Liver (tissue), 9 donors: ENCODE results near the gene ARHGAP21. TPM values are rescaled to one million over a fixed set of nuclear protein-coding genes. Genes with fewer than 3 reads are reported as not detected.

Experiments used
- DNase-seq: peaks from one replicate; pipeline ENCODE4 v3.0.0-alpha.2; 2017; ENCODE audit warnings: low spot score
- H3K27ac ChIP-seq, 2 donors: one replicate each; pipeline ENCODE4 v1.7.0; 2013; ENCODE audit warnings: inconsistent platforms in 2 of 2, low read length in 2 of 2, control low read depth in 1 of 2, low read depth in 1 of 2, mild to moderate bottlenecking in 1 of 2
- H3K27me3 ChIP-seq, 4 donors: one replicate each; pipeline versions ENCODE4 v1.6.1 to v1.7.0; 2013; ENCODE audit warnings: low read length in 3 of 4, inconsistent platforms in 1 of 4, mild to moderate bottlenecking in 1 of 4, moderate library complexity in 1 of 4; ENCODE audit not compliant: control insufficient read depth in 4 of 4, insufficient read depth in 4 of 4
- H3K36me3 ChIP-seq, 4 donors: one replicate each; pipeline versions ENCODE4 v1.6.1 to v1.7.0; 2013; ENCODE audit warnings: low read length in 3 of 4, mild to moderate bottlenecking in 3 of 4, low read depth in 1 of 4, moderate library complexity in 1 of 4; ENCODE audit not compliant: control insufficient read depth in 4 of 4, insufficient read depth in 3 of 4
- H3K4me1 ChIP-seq, 4 donors: one replicate each; pipeline versions ENCODE4 v1.6.1 to v1.7.0; 2013; ENCODE audit warnings: low read length in 3 of 4, mild to moderate bottlenecking in 3 of 4, moderate library complexity in 1 of 4; ENCODE audit not compliant: control insufficient read depth in 4 of 4, insufficient read depth in 4 of 4
- H3K4me3 ChIP-seq, 3 donors: one replicate each; pipeline versions ENCODE4 v1.6.1 to v1.7.0; 2013; ENCODE audit warnings: low read length in 3 of 3, control low read depth in 1 of 3, low read depth in 1 of 3, mild to moderate bottlenecking in 1 of 3
- H3K9ac ChIP-seq, 2 donors: one replicate each; pipeline ENCODE4 v1.7.0; 2013; ENCODE audit warnings: low read length in 2 of 2, mild to moderate bottlenecking in 2 of 2, moderate library complexity in 2 of 2, control low read depth in 1 of 2, low read depth in 1 of 2
- H3K9me3 ChIP-seq, 4 donors: one replicate each; pipeline versions ENCODE4 v1.6.1 to v1.7.0; 2013; ENCODE audit warnings: low read length in 3 of 4; ENCODE audit not compliant: control insufficient read depth in 4 of 4
- ATF3 ChIP-seq: IDR thresholded peaks from 2 replicates; pipeline ENCODE4 v1.6.1; 2016; ENCODE audit warnings: antibody characterized with exemption
- CTCF ChIP-seq: fragments of 150-350 bp; IDR thresholded peaks from 2 replicates; pipeline ENCODE4 v1.5.1; 2017; ENCODE audit warnings: improper control_type of control experiment, low read depth, low read length; ENCODE audit not compliant: missing input control
- EGR1 ChIP-seq, 2 donors: IDR thresholded peaks; 2 replicates each; pipeline ENCODE4 v1.6.1; 2016 to 2018; ENCODE audit warnings: antibody characterized with exemption in 2 of 2, low read depth in 2 of 2
- FOXA1 ChIP-seq: IDR thresholded peaks from 2 replicates; pipeline ENCODE4 v1.6.1; 2016; ENCODE audit warnings: antibody characterized with exemption
- FOXA2 ChIP-seq: IDR thresholded peaks from 2 replicates; pipeline ENCODE4 v1.6.1; 2016; ENCODE audit warnings: antibody characterized with exemption
- GABPA ChIP-seq, 2 donors: IDR thresholded peaks in 1 of 2; conservative IDR thresholded peaks in 1 of 2; 2 replicates each; pipeline ENCODE4 v1.6.1; 2016; ENCODE audit warnings: antibody characterized with exemption in 2 of 2, mild to moderate bottlenecking in 1 of 2, moderate library complexity in 1 of 2
- HNF4A ChIP-seq, 2 donors: conservative IDR thresholded peaks; 2 replicates each; pipeline ENCODE4 v1.6.1; 2016; ENCODE audit warnings: antibody characterized with exemption in 2 of 2, mild to moderate bottlenecking in 2 of 2
- HNF4G ChIP-seq: IDR thresholded peaks from 2 replicates; pipeline ENCODE4 v1.6.1; 2016; ENCODE audit warnings: antibody characterized with exemption
- JUND ChIP-seq, 2 donors: IDR thresholded peaks; 2 replicates each; pipeline ENCODE4 v1.6.1; 2016; ENCODE audit warnings: antibody characterized with exemption in 2 of 2
- MAX ChIP-seq: IDR thresholded peaks from 2 replicates; pipeline ENCODE4 v1.6.1; 2016; ENCODE audit warnings: antibody characterized with exemption
- NR2F2 ChIP-seq: IDR thresholded peaks from 2 replicates; pipeline ENCODE4 v1.6.1; 2016; ENCODE audit warnings: antibody characterized with exemption
- RAD21 ChIP-seq, 2 donors: IDR thresholded peaks; 2 replicates each; pipeline ENCODE4 v1.6.1; 2016; ENCODE audit warnings: antibody characterized with exemption in 2 of 2, mild to moderate bottlenecking in 2 of 2
- REST ChIP-seq: IDR thresholded peaks from 2 replicates; pipeline ENCODE4 v1.6.1; 2016; ENCODE audit warnings: antibody characterized with exemption, mild to moderate bottlenecking
- SP1 ChIP-seq: IDR thresholded peaks from 2 replicates; pipeline ENCODE4 v1.6.1; 2018; ENCODE audit warnings: antibody characterized with exemption, mild to moderate bottlenecking
- TAF1 ChIP-seq: conservative IDR thresholded peaks from 2 replicates; pipeline ENCODE4 v1.6.1; 2016; ENCODE audit warnings: antibody characterized with exemption, mild to moderate bottlenecking
- YY1 ChIP-seq: IDR thresholded peaks from 2 replicates; pipeline ENCODE4 v1.6.1; 2016; ENCODE audit warnings: antibody characterized with exemption, mild to moderate bottlenecking
- ZBTB33 ChIP-seq: IDR thresholded peaks from 2 replicates; pipeline ENCODE4 v1.6.1; 2016; ENCODE audit warnings: antibody characterized with exemption
- WGBS: extraction: QIAGEN DNeasy Blood & Tissue Kit; methylation state at CpG from one replicate; pipeline ENCODE4 v1.1.7; 2013; 5-methylcytosine and 5-hydroxymethylcytosine counted together
- polyA plus RNA-seq, 2 donors: library from polyadenylated mRNA; stranded (reverse) in 1 of 2; unstranded in 1 of 2; fragments of 200-250 nt in 1 of 2; fragments of >200 nt in 1 of 2; fragmentation: Nextera tagmentation in 1 of 2; extraction: Ambion mirVana in 1 of 2; gene quantifications; one replicate each; pipeline versions ENCODE4 v1.2.1 to v1.2.3, GENCODE V29; 2013 to 2015
- total RNA-seq, 2 donors: library from RNA; depleted of rRNA; stranded (reverse); fragments of >200 nt; gene quantifications; one replicate each; pipeline ENCODE4 v1.2.3, GENCODE V29; 2014
- donor health status: healthy.
- donor health status: healthy.
- donor health status: healthy.
- donor health status: healthy.
- donor health status: healthy.

The ARHGAP21 gene
- total and polyA plus RNA-seq, 4 donors: 7.8 to 30.6 (median 15.7) TPM

GRCh38 chr10:24554036-24554435 is 169.7 kb downstream of the ARHGAP21 start:
- no peaks in the 10 kb centered on the region for H3K36me3 ChIP-seq
- H3K9me3 ChIP-seq: no peaks in the 10 kb centered on the region
- H3K27ac ChIP-seq: no peak overlapping the region
- no peak for DNase-seq
- WGBS: 87% methylated on average over 7 of the region's 7 CpGs
- H3K4me1 ChIP-seq: no peaks in the 10 kb centered on the region
- no peaks in the 10 kb centered on the region for H3K27me3 ChIP-seq
- TF ChIP-seq HNF4A (conservative IDR thresholded peaks at IDR 0.05) (no peak), FOXA2 (no peak), JUND (IDR thresholded peaks at IDR 0.05) (no peak), ZBTB33 (no peak), NR2F2 (no peak), FOXA1 (no peak), EGR1 (IDR thresholded peaks at IDR 0.05; ENCODE audit: low read depth in 2 of 2) (no peak), TAF1 (no peak), HNF4G (no peak), MAX (no peak), ATF3 (no peak), RAD21 (IDR thresholded peaks at IDR 0.05) (no peak), YY1 (no peak), REST (no peak), GABPA (IDR thresholded peaks at IDR 0.05 in 1 of 2, conservative IDR thresholded peaks at IDR 0.05 in 1 of 2) (no peak), CTCF (no peak), SP1 (no peak)
- H3K4me3 ChIP-seq: no peak overlapping the region
- H3K9ac ChIP-seq: no peak overlapping the region
